CD1c-positive myeloid dendritic cell (primary cell): ENCODE results near the gene SLC38A1.
A peak's percentile ranks its signal among the peaks of the same experiment; 100 is the strongest.
"Not testable (repeated sequence)": the region's sequence is repeated elsewhere in the genome, so short reads cannot be mapped to it uniquely, and the experiment has no call there.

Source experiments
- DNase-seq: peaks from one replicate; pipeline ENCODE4 v3.0.0-alpha.2; 2016; ENCODE audit errors: extremely low spot score

SLC38A1 gene

DNA sequence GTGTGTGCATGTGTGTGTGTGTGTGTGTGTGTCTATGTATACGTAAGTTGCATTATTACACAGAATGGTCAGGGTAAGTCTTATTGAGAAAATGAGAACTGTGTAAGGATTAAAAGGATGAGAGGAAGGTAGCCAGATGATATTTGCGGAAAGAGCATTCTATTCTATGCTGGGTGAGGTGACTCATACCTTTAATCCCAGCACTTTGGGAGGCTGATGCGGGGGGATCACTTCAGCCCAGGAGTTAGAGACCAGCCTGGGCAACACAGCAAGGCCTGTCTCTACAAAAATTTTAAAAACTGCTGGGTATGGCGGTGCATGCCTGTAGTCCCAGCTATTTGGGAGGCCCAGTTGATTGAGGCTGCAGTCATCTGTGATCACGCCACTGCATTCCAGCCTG lies 103.7 kb downstream of the SLC38A1 start:
- no peak for DNase-seq

DNA sequence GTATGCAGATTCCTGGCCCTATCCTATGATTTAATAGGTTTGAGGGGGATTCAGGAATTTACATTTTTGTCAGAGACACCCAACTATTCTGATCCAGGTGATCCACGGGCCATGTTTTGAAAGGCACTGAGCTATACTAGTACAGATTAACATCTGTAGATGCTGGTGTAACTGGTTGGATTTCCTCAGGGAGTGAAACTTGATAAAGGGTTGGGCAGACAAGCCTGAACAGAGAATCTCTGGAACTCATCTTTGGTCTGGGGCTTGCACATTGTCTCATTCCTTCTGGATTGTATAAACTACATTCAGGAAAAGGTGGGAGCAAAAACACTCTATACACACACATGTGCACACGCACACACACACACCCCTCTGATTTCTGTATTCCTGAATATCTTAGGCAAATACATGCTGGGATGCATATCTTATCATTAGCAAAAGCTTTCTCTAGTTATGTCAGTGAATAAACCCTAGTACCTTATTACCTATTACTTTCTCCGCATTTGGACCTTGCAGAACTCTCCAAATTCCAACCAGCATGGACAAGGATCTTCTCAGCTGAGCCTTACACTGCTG lies 104.6 kb downstream of the SLC38A1 start:
- no peak for DNase-seq

DNA sequence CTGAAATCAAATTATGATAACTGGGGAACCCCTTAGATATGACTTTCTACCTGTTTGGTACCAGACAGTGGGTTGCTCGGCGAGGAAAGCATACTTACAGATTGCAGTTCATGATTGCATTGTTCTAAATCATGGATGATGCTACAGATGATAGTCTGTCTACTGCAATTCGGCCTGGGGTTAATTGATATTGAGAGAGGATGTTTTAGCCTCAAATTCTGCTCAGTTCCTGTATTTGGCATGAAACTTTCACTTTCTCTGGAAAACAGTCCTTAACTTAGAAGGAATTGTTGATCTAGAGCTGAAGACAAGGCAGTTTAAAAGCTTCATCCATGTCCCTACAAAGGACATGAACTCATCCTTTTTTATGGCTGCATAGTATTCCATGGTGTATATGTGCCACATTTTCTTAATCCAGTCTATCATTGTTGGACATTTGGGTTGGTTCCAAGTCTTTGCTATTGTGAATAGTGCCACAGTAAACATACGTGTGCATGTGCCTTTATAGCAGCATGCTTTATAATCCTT lies 106.2 kb downstream of the SLC38A1 start:
- not testable (repeated sequence) for DNase-seq

DNA sequence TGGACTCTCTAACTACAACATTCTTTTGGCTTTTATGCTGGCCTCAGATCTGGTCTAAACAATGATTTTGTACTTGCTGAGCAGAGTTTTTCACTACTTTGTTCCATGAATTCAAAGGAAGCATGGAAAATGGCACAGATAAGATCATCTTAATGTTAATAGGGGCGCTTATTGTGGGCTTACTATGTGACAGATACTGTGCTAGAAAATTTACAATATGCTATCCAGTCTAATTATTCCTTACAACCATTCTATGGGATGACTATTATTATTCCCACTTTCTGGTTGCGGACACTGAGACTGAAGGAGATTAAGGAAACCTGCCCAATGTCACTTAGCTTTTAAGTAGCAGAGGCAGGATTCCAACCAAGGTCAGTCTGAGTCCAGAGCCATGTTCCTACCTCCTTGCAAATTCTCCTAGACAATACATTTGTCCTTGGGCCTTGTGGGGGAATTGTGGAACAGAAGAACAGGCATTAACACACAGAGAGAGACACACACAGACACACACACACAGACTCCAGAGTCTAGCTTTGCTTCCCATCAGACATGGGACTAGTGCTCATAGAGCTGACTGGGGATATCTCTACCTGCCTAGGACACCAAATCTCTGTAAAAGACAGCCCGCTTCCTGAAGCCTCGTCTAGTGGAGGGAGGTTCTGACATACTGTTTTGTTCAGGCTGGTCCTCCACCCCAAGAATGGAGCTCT lies 107.7 kb downstream of the SLC38A1 start:
- DNase-seq = no peak

DNA sequence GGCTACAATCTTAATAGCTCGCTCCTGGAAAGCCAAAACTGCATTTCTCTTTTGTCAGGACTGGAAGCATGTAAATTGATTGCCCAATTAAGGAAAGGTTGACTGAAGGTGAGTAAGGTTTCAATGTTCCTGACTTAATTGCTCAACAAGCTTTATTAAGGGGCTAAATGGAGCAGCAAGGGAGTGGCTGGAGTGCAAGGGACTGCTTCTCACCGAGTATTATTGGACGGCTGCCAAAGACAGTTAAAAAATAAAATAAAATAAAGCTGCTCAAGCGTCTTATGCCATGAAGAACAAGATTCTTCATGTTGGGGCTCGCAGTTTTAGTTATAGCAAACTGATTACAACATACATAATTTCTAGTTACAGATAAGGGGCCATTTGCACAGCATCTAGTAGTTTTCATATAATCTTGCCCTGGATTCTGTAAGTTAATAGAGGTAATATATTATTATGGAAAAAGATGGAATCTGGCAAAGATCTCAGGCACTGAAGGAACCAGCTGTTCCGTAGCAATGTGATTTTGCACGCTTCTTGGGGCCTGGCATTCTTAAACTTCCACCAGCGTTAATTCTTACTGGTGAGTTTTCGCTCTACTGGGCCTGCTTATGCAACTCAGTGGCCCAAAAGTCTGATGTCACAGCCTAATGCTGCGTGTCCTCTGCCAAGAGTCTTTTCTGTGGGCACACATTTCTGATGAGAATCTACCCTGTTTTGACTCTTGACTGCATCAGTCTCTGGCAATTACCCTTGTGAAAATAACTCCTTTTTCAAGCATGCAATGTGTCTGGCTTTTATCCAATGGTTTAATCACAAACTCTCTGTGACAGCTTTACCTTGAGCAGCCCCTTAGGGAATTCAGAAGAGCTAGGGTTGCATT lies 108.5 kb downstream of the SLC38A1 start:
- DNase-seq = no peak

DNA sequence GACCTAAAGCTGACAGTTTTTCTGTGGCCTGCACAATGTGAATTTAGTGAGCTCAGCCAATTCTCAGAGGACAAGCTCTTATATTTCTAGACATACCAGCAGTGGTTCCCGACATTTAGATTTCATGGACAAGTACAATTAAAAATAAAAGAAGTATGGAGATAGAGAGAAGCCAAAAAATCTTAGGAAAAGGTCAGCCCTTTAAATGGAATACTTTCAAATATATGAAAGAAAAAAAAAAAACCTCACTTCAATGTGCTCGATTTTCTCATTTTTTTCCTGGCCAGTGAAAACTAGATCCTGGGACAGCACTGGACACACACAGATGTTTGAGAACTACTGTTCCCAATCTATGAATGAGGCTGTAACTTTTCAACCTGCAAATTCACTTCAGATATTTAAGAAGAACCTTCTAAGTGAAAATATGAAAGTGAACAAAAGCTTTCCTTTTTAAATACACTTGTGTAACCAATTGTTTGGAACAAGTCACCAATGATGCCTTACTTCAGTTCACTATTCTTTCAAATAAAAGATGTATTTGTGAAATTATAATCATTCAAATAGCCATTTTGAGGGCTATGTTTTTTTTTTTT lies 109.4 kb downstream of the SLC38A1 start:
- DNase-seq = no peak

DNA sequence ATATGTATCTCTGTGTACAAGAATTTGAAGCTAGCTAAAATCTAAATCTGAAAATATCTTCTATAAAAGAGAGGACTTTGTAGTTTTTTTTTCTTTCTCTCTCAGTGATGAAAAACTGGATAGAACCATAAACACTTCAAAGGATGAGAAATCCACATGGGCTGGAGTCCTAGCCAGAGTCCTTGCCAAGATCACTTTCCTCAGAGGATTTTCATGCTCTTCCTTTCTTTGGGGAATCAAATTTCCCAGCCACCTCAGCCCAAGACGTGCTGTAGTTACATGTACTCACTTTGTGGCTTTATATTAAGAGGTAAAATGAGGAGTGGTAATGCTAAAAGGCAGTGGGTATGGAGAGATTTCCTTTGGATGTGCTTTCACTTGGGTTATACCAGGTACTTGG lies 110.3 kb downstream of the SLC38A1 start:
- no peak for DNase-seq

DNA sequence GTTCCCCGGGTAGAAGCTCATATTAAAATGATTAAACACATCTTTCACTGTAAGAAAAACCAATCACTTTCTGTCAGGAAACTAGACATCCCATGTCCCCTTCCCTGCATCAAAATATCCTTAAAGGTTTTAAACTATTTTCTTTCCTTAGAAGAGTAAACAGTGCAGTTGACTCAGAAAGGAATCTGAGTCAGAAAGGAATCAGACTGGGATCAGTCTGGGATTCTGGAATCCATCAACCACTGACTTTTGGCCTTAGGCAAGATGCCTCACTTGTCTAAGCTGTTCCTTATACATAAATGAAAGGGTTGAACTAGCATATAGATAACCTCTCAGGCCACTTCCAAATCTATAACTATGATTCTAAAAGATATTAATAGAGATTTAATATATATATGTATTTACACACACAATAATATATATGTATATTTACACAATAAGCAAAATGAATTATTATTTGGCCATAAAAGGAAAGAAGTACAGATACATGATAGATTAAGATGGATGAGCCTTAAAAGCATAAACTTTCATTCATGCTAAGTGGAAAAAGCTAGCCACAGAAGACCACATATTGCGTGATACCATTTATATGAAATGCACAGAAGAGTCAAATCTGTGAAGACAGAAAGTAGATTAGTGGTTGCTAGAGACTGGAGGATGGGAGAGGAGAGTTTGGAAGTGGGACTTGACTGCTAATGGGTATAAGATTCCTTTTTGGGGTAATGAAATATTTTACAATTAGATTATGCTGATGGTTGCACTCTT lies 114.4 kb downstream of the SLC38A1 start:
- no peak for DNase-seq

DNA sequence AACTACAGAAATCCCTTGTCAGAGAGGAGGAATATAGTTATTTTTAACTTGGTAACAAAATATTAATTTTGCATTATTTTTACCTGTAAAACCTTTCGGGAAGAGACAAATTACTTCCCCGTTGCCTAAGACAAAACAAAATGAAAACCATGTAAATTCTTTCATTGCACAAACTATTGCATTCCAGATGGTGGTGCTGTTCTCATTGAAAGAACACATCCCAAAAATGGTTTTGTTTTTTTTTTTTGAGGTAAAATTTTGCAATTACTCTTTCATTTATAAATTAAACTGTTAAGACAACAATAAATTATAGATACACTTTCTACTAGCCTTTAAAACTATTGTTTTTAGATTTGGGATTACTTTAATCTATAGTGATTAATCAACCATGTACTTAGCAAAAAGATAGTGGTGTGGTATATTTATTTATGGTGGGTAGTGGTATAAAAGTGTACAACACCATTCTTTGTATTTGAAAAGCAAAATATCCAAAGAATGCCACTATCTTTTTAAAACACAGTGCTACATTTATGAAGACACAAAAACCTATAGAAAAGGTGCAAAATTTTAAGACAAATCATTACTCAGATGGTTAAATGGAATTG lies 115.5 kb downstream of the SLC38A1 start:
- peak; percentile 44 for DNase-seq

DNA sequence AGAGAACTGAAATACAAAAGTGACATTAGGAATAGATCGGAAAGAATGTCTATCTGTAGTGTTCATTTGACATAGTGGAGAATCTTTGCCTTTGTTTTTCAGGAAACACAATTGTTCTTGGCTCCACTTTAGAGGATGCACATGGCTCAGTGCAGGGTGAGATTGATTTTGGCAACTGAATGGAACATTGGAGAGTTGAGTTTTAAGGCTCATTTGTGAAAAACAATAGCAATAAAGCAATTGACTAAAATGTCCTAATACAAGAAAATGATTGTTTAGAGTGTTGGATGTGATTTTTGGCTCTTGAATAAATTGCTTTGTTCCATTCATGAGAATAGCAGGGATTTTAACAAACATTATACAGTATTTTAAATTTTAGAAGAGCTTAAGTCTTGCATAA lies 116.4 kb downstream of the SLC38A1 start:
- DNase-seq = no peak

DNA sequence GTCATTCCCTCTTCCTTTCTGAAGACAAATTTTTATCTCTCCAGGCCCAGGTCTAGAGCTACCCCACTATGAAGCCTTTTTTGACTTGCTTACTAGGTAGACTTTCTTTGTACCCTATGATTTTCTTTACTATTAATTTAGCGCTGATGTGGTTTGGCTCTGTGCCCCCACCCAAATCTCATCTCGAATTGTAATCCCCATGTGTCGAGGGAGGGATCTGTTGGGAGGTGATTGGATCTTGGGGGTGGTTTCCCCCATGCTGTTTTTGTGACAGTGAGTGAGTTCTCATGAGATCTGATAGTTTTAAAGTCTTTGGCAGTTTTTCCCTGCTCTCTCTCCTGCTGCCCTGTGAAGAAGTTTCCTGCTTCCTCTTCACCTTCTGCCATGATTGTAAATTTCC lies 118.1 kb downstream of the SLC38A1 start:
- no peak for DNase-seq

DNA sequence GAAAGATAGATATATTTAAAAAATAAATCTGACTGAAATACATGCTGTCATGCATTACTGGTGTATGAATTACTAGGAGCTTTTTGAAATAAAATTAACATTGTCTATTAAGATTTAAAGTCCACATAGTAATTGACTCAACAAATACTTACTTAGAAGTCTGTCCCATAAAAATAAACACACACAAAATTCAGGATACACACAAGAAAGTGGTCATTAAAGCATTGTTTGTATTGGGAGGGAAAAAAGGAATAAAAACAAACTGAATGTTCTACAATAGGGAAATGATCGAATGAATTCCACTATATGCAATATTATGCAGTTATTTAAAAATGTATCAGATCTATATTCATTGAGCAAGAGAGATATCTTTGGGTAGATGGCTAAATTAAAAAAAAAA lies 118.9 kb downstream of the SLC38A1 start:
- no peak for DNase-seq

DNA sequence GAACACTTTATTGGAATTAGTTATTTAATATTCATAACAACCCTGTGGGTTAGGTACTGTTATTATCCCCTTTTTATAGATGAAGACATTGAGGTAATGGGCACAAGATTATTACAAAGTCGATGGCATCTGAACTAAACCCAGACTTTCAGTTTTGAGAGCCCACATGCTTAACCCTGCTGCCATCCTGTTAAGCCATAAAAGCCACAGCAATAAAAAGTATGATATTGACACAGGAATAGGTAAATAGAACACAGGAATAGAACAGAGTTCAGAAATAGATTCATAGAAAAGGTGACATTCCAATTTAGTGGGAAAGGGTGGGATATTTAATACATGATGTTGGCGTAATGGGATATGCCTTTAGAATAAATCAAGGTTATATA lies 119.8 kb downstream of the SLC38A1 start:
- DNase-seq = no peak

DNA sequence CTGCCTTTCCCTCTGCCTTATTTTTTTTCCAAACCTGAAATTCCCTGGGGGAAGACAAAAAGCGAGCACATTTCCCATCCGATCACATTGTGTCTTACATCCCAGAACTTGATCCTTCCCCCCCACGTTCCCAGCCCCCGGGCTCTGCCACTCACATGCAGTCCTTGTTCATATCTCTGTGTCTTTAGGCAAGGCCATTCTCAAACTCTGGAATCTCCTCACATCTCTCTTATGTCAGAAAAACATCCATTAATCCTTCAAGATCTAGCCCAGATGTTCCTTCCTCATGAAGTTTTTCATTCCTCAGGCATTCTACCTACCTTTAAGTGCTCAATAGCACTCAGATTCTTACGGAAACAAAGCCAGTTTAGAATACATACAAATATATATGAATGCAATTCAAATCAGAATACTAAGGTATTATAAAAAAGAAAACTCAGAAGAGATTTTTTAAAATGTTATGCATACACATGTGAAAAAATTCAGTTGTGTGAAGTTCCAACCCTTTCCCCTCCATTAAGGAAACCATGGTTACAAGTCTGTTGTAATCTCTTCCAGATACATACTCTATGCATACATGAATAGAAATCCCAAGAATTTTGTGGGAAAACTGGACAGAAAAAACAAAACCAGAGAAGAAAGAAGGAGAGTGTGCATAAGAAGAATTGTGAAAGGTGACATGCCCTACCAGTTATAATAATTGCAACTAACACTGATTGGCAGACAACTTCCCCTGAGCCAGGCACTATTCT lies 120.3 kb downstream of the SLC38A1 start:
- DNase-seq = no peak

DNA sequence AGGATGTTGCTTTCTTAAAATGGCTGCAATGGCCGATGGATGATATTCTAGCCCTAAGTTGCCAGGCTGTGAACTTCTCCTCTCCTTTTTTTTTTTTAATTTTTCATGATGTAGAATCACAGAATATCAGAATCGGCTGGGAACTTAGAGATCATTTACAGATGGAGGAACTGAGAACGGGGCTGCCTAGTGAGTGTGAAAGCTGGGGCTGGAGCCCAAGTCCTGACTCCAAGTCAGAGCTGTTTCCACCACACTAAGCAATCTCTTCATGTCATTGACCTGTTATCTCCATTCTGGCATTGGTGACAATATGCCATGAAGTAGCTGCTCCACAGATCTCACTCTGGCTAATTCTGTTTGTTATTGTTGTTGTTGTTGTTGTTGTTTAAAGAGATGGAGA lies 121.7 kb downstream of the SLC38A1 start:
- DNase-seq = no peak

DNA sequence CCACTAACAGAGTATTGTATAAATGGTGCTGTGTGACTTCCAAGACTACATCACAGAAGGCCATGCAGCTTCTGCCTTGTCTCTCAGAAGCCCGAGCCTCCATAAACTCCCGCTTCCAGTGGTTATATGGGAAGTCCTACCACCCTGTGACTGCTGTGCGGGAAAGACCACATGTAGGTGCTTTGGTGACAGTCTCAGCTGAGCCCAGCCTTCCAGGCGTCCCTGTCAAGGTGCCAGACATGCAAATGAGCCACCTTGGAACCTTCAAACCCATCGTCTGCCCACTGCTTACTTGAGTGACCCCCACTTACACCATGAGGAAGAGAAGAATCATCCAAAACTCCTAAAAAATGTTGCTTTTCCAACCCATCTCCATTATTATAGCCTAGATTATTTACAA lies 123.0 kb downstream of the SLC38A1 start:
- DNase-seq = no peak

DNA sequence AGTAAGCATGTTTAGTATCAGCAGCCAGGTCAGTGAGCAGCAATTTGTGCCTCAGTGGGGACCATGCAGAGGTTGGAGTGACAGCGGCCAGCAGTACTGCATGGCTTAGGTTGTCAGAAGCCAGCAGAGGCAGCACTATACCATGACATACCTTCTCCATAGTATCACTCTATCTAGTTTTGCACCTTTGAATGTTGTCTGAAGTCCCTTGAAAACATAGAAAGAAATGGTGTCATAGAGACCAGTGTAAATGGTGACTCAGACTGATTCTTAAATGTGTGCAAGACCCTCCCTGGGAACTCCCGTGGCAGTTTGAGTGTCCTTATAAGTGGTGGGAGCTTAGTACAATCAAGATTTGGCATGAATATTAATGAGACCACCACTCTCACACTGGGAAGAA lies 124.4 kb downstream of the SLC38A1 start:
- DNase-seq = no peak

DNA sequence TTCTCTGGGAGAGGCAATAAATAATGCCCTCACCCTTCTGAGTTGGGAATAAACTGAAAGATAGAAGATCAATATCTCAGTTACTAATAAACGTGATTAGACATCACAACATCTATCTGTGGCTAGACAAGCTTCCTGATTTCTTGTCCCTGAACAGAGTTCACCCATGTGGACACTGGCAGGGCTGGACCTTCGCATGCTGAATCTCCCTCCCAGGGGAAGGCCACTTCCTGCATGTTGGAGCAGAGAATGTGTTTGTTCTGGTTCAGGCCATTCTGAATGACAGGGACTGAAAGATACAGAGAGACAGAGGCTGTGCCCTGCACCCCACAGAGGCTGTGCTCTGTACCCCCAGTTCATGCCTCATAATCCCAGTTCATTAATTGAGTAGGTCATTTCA lies 132.6 kb downstream of the SLC38A1 start:
- no peak for DNase-seq

DNA sequence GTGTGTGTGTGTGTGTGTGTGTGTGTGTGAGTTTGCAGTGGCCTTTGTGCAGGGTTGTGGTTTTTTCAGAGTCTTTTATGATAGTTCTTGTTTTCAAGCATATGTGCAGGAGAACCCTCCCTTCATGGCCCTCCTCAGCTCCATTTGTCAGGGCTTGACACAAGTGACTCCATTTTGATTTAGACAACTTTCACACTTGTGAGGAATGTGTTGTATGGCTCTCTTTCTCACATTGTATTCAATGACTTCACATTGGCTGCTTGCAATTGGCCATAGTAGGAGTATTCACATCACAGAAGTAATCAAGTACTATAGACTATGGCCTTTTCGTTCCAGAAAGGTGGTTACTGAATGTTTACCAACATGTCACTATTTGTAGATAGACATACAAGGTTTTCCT lies 133.1 kb downstream of the SLC38A1 start:
- DNase-seq = no peak

DNA sequence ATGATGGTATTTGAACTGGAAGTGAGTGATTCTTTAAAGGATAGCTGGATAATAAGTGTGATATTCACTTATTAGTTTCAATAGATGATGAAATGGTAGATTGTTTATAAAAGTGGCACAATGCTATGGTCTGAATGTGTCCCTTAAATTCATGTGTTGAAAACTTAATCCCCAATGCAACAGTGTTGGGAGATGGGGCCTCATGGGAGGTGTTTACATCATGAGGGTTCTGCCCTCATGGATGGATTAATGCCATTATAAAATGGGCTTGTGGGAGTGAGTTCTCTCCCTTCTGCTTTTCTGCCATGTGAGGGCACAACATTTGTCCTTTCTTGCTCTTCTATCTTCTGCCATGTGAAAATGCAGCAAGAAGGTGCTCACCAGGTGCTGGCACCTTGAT lies 134.0 kb downstream of the SLC38A1 start:
- no peak for DNase-seq
